GM21619 (cell line): ENCODE results near the gene B2M.
A peak's percentile ranks its signal among the peaks of the same experiment; 100 is the strongest.
"Not testable (repeated sequence)": the region's sequence is repeated elsewhere in the genome, so short reads cannot be mapped to it uniquely, and the experiment has no call there.

Experiments used
- ATAC-seq: cut with Tn5 transposase; IDR thresholded peaks from one replicate; pipeline ENCODE4 v1.9.1; 2021; ENCODE audit not compliant: unreplicated experiment

The B2M gene

GRCh38 chr15:44711096-44711742, at the start of gene B2M, which contains the start of gene PATL2:
Gene B2M, plus strand, starts transcription at chr15:44711517. Its CDS starts 30 bp downstream, at chr15:44711547.
Gene PATL2, minus strand, starts transcription at chr15:44711323. Its CDS starts 34,833 bp downstream, at chr15:44676490.
- peak; percentile 76 for ATAC-seq

GRCh38 chr15:44661576-44661975, 49.7 kb upstream of the B2M start:
- no peak for ATAC-seq

- peak; percentile 46 for ATAC-seq
Measured at GRCh38 chr15:44662478-44663409, 48.6 kb upstream of the B2M start.

GRCh38 chr15:44663410-44664308, 47.7 kb upstream of the B2M start, which contains the start of gene SPG11:
Gene SPG11, minus strand, starts transcription at chr15:44663662. Its CDS starts 15 bp downstream, at chr15:44663647.
- peak; percentile 87 for ATAC-seq

- no peak for ATAC-seq
Measured at GRCh38 chr15:44666210-44667038, 44.9 kb upstream of the B2M start.

- no peak for ATAC-seq
Measured at GRCh38 chr15:44667039-44667360, 44.3 kb upstream of the B2M start.

- no peak for ATAC-seq
Measured at GRCh38 chr15:44668921-44669320, 42.4 kb upstream of the B2M start.

GRCh38 chr15:44670087-44670950, 41.0 kb upstream of the B2M start:
- ATAC-seq = no peak

GRCh38 chr15:44673639-44674038, 37.7 kb upstream of the B2M start:
- ATAC-seq = no peak

GRCh38 chr15:44675911-44676310, 35.4 kb upstream of the B2M start:
- ATAC-seq = no peak

GRCh38 chr15:44676676-44677075, 34.6 kb upstream of the B2M start:
- ATAC-seq = no peak

- ATAC-seq = no peak
Measured at GRCh38 chr15:44682211-44682610, 29.1 kb upstream of the B2M start.

- ATAC-seq = not testable (repeated sequence)
Measured at GRCh38 chr15:44682809-44683682, 28.3 kb upstream of the B2M start.

- not testable (repeated sequence) for ATAC-seq
Measured at GRCh38 chr15:44689318-44689717, 22.0 kb upstream of the B2M start.

GRCh38 chr15:44690245-44690644, 21.1 kb upstream of the B2M start:
- ATAC-seq = not testable (repeated sequence)

GRCh38 chr15:44692659-44693058, 18.7 kb upstream of the B2M start:
- ATAC-seq = no peak

- no peak for ATAC-seq
Measured at GRCh38 chr15:44694416-44694815, 16.9 kb upstream of the B2M start.

GRCh38 chr15:44695294-44695693, 16.0 kb upstream of the B2M start:
- ATAC-seq = no peak
